ENCODE results near the gene RPS2.

Gene RPS2

DNA sequence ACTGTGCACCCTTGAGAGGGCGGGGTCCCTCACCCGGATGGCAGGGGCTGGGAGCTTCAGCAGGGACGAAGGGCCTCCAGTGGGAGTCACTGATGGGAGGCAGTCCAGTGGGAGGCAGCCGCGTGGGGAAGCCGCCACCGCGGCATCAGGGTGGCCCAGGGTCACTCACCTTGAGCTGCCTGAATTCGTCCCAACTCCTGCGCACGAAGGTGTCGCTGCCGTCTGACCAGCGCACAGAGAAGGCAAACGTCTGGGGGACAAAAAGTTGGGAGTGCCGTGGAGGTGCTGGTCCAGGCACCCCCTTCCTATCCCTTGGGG lies 16.1 kb upstream of the RPS2 start:
- no peak for FAIRE-seq

DNA sequence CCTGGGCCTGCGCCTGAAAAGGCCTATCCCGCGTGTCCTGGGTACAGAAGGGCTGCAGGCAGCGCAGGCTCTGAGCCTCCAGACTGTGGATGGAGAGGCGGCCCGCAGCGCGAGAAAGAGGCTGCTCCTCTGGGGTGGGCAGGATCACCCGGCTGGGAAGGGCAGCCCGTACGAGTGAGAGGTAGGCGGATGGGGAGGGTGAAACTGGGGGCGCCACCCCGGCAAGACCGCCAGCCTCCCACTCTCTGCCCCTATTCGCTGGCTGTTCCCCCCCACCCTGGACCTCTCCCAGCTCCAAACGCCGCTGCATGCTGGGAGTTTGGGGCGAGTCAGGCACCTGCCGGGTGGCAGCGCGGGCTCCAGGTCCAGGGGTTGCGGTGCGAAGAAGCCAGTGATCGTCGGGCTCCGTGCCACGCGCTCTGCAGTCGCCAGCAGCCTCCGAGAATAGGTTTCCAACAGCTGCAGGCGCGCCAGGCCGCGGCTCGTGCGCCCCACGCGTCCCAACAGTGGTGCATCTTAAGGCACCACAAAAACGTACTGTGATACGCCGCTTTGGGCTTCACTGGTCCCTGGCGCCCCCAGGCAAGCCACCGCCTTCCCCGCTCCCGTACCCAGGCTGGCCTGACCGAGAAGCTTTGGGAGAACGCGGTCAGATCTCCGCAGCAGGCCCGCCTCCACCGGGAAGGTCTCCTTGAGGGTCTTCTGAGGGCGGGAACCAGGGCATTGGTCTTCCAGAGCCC lies 15.6 kb upstream of the RPS2 start:
- no peak for FAIRE-seq

DNA sequence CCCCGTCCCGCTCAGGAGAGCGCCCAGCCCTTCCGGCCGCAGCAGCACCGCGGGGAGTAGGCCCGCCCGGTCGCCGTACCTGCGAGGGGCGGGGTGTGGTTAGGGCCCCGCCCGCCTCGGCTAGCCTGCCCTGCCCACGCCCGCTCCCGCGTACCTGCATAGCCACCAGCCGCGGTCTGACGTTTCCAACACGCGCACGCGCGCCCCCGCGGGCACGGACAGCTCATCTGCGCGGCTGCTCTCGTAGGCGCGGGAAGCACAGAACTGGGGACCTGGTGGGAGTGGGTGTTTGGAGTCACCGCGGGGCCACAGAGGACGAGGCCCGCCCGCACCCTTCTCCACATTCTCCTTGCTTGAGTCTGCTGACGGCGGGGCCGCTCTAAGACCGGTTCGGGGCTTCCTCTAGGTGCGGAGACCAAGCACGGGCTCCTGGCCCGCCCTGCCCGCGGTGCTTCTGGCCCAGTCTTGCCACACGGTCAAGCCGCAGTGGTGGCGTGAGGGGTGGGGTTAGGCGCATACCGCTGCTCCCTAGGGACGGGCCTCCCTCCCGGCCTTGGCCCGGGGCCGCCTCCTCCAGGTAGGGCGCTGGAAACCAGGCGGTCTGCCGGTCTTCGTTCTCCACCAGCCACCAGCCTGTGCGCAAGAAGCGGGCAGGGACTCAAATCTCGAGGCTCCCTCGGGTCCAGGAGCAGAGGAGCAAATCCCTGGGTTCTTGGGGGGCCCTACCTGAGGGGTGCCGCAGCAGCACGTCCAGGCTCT lies 14.8 kb upstream of the RPS2 start:
- no peak for FAIRE-seq

DNA sequence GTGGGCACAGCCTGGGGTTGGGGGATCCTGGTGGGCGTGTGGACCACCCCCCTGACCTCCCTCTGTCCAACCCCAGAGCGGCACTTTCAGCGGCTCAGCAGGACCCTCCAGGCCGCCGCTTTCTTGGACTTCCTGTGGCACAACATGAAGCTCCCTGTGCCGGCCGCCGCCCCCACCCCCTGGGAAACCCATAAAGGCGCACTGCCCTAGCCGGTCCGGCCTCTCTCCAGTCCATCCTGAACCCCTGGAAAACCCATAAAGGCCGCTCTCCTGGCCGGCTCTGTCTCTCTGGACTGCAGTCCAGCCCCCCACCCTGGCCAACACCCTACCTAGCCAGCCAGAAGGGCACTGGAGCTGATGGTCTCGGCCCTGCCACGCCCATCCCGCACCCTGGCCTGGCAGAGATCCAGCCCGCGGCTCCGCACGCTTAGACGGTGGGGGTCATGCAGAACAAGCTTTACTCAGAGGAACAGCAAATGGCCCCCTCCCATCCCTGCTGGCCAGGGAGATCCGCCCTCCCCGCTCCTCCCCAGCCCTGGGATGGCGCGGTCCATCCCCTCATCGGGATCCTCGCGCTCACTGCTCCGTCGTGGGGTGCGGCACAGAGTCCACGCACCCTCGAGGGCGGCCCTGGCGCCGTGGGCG lies 14.0 kb upstream of the RPS2 start:
- FAIRE-seq: no peak

DNA sequence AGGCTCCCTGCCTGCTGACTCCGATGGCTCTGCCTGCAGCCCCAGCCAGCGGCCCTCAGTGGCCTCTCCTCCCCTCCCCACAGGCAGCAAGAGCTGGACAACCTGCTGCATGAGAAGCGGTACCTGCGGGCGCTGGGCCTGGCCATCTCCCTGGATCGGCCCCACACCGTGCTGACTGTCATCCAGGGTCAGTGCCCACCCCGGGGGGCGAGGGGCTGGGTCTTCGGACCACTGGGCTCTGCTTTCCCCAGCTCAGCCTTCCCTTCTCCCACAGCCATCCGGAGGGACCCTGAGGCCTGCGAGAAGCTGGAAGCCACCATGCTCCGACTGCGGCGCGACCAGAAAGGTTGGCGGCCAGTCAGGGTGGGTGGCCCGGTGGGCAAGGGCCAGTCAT lies 13.2 kb upstream of the RPS2 start:
- FAIRE-seq: no peak

DNA sequence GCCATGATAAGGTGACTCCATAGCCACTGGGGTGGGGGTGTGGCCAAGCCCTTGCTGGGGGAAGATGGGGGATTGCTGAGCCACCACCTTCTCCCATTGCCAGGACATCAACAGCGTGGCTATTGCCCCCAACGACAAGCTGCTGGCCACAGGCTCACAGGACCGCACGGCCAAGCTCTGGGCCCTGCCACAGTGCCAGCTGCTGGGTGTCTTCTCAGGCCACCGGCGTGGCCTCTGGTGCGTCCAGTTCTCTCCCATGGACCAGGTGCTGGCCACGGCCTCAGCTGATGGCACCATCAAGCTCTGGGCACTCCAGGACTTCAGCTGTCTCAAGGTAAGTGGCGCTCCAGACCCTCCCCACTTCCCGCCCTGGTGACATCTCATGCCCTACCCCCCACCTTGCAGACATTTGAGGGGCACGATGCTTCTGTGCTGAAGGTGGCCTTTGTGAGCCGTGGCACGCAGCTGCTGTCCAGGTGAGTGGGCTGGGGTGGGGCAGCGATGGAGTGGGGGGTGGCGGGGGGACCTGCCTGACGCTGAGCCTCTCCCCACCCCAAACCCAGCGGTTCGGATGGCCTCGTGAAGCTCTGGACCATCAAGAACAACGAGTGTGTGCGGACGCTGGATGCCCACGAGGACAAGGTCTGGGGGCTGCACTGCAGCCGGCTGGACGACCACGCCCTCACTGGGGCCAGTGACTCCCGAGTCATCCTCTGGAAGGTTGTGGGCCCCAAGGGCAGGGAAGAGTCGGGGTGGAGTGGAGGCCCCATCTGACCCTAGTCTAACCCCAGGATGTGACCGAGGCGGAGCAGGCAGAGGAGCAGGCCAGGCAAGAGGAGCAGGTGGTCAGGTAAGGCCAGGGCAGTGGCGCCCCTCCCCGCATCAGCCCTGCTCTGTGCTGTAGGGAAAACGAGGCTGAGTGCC lies 12.6 kb upstream of the RPS2 start:
- FAIRE-seq: no peak

DNA sequence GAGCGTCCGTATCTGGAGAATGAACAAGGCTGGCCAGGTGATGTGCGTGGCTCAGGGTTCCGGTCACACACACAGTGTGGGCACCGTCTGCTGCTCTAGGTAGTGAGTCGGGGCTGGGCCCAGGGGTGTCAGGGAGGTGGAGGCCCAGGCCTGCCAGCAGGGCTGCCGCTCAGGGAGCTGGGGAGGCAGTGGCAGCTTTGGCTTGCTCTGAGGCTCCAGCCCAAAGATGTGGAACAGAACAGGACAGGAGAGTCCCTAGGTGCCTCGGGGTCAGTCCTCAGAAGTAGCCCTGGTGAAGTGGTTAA lies 11.5 kb upstream of the RPS2 start:
- no peak for FAIRE-seq

DNA sequence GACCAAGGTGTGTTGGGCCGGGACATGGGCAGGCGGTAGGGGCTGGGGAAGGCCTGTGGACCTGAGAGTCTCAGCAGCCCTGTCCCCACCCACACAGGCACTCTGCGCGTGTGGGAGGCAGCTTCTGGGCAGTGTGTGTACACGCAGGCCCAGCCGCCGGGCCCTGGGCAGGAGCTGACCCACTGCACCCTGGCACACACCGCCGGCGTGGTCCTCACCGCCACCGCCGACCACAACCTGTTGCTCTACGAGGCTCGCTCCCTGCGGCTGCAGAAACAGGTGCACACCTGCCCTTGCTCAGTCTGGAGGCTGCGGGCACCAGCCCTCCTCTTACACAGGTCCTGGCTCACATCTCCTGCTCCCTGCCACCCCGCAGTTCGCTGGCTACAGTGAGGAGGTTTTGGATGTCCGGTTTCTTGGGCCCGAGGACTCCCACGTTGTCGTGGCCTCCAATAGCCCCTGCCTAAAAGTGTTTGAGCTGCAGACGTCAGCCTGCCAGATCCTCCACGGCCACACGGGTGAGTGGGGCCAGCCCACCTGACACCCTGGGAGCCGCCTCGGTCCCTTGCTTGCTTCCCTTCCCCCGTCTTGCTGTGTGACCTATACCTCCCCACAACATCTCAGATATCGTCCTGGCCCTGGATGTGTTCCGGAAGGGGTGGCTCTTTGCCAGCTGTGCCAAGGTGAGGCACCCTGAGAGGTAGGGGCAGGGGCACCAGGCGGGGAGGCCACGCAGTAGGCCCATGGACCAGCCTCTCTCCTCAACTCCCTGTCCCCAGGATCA lies 11.0 kb upstream of the RPS2 start:
- FAIRE-seq: no peak

DNA sequence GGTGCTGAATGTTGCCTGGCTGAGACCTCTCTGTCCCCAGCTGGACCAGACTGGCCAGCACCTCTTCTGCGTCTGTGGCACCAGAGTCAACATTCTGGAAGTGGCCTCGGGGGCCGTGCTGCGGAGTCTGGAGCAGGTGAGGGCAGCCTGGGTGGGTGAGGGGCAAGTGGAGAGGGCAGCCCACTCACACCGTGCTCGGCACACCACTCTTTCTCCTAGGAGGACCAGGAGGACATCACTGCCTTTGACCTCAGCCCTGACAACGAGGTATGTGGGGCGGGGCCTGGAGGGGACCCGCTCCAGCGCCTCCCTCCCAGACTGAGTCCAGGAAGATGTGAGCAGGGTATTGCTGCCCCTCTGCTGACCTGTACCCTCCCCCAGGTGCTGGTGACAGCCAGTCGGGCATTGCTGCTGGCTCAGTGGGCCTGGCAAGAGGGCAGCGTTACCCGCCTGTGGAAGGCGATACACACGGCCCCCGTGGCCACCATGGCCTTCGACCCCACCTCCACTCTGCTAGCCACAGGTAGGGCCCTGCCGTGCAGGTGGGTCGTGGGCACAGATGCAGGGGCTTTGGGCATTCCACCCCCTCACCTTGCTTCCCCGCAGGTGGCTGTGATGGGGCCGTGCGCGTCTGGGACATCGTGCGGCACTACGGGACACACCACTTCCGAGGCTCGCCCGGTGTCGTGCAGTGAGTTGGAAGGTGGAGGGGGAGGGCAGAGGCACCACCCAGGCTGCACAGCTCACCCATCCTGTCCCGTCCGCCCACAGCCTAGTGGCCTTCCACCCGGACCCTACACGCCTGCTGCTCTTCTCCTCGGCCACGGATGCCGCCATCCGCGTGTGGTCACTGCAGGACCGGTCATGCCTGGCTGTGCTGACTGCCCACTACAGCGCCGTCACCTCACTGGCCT lies 9.8 kb upstream of the RPS2 start:
- FAIRE-seq: no peak

DNA sequence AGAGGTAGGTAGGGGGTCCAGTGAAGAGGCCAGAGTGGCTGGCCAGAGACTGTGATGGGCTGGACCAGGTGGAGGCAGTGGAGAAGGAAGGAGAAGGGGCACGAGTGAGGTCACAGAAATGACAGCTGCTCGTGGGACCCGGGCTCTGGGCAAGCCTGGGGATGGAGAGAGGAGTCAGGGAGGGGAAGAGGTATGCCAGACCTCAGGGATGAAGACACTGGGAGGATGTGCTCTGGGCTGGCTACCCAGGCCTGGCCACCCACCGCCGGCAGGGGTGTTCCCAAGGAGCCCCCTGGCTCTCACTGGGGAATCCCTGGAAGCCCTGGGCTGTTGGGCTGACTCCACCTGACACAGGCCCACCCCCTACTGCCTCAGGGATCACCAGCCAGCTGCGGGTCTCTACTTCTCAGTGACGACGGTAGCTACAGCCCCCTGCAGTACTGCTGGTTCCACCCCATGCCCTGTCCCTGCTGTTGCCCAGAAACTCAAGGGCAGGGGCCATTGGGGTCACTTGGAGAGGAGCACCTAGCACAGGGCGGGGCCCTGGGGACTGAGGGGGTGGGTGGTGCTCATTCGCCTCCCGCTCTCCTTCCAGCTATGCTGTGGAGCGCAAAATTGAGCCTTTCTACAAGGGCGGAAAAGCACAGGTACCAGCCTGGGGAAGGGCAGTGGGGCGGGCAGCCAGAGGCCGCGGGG lies 9.0 kb upstream of the RPS2 start:
- FAIRE-seq: no peak

DNA sequence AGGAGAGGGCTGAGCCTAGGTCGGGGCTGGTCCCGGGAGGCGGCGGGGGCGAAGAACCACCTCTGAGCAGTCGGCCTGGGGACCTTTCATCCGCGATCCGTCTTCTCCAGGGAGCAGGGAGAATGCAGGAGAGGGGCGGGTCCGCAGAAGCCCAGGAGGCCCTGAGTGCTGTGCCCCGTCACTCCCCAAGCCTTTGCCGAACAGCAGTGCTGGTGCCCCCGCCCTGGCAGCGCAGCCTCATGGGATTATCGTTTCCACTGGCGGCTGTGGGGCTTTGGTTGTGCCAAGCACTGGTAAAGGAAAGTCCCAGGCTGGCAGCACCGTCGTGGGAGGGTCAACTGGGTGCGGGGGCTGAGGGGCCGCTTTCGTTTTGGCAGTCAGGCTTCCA lies 7.9 kb upstream of the RPS2 start:
- no peak for FAIRE-seq

DNA sequence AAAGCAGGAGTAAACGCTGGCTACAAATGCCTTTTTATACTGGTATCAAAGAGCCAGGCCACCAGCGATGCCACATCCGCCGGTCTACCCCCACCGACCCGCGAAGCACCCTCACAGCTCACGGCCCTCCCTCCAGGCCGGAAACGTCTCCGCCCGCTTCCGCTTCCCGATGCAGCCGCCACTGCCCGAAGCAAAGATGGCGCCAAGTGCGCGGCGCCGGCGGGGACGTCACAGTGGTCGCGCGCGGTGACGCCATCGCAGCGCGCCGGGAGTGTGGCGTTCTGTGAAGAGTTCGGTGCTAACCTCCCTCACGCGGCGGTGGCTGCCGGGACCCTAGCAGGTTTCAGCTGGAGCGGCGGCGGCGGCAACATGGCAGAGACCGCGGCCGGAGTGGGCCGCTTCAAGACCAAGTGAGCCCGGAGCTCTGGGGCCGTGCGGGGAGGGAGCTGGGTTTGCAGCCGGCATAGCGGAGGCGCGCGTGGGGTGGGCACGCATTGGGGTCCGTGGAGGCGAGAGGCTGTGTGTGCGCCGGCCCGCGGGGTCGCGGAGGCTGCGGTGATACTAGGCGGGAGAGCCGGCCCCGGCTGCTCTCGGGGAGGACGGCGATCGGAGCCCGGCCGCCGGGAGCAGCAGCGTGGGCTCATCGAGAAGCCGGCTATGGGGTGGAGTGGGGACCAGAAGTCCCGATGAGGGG lies 7.3 kb upstream of the RPS2 start, which contains the start of gene TBL3:
Gene TBL3, plus strand, starts transcription at position 258 of the 694 bp plus-strand sequence. Its CDS starts 112 bp downstream, at position 370.
- FAIRE-seq: peak; percentile 65

DNA sequence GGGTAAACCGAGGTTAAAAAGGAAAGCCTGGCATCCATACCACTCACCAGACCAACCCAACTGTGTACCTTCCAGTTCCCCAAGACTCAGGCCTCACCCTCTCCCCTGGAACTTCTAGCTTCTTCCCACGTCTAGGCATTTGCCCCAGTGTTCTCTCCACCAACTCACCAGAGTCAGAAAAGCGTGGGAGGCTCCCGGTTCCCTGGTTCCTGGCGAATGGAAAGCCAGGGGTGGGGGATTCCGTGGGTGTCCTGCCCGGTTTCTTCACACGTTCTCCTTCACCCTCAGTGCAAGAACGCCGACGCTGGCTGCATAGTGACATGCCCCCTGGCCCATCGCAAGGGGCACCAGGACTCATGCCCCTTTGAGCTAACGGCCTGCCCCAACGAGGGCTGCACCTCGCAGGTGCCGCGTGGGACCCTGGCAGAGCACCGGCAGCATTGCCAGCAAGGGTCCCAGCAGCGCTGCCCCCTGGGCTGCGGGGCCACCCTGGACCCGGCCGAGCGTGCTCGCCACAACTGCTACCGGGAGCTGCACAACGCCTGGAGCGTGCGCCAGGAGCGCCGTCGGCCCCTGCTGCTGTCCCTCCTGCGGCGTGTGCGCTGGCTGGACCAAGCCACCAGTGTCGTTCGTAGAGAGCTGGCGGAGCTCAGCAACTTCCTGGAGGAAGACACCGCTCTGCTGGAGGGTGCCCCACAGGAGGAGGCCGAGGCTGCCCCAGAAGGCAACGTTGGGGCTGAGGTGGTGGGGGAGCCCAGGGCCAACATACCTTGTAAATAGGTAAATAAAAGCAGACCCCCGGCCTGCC lies 3.7 kb upstream of the RPS2 start:
- no peak for FAIRE-seq

DNA sequence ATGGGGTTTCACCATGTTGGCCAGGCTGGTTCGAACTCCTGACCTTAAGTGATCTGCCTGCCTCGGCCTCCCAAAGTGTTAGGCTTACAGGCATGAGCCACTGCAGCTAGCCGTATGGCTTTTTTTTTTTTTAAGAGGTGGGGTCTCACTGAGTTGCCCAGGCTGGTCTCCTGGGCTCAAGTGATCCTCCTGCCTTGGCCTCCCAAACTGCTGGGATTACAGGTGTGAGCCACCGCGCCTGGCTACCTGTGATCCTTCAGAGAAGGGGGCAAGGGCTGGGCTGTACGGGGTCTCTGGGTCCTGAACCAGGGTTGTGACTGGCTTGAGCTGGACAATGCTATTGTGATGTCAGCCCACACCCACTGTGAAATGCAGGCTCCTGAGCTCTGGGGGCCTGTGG lies 1.8 kb upstream of the RPS2 start, which contains the start of gene RNF151:
Gene RNF151, plus strand, starts transcription at position 397 of the 400 bp plus-strand sequence. CDS start 26 bp downstream, outside the sequence.
- FAIRE-seq: no peak

DNA sequence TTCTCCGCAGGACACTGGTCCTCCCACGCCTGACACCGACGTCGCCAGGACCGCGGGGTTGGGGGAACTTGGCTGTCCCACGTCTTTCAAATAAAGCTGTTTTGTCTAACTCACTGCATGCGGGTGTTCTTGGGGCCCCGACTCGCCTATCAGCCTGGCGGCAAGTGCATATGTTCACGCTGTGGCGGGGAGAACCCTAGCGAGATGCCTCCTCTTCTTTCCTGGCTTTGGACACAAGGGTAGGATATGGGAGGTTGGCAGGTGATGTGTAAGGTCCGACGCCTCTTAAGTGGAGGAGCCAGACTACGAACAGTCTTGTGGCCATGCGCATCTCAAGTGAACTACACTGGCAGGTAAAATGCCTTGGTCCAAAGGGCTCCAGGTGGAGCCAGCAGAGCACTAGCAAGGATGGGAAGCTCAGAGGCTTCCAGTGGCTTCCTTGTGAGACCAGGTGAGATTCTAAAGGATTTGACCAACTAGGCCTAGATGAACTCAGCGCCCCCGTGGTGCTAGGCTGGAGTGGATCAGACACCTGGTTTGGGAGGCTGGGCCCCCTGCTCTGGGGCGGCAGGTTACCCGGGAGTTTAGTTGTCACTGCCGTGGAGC lies 873 bp upstream of the RPS2 start:
- FAIRE-seq: no peak

DNA sequence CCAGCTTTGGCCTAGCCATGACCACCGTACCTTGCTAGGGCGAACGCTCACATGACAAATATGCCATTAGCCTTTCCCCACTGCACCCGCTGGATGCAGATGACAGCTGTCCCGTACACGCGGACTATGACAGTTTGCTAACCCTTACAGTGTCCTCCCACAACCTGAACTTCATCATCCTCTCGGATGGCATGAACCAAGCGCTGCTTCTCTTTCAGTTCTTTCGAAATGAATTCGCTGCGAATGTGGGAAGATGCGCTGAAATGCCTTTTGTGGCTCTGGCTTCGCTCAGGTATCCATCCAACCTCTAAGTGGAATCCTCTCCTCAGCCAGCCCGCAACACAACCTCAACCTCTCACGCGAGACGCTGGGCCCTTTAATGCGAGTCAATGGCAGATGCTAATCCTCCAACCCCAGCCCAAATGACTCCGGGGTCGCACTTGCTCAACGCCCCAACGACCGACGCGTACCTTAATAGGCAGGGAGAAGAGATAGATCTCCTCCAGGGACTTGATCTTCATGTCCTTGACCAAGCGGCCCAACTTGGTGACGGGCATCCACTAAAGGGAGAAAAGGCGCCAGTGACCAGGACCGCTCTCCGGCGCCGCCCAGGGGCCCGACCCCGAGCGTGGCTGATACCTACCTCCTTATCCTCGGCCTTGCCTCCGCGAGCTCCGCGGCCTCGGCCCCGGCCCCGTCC lies 670 bp downstream of the RPS2 start:
- no peak for FAIRE-seq
